HG02623 (cell line): ENCODE measurements around the gene NFKB2.

Experiments used
- ATAC-seq: cut with Tn5 transposase; IDR thresholded peaks from one replicate; pipeline ENCODE4 v1.9.1; 2021; ENCODE audit warnings: moderate library complexity; ENCODE audit not compliant: unreplicated experiment

Gene NFKB2

GRCh38 chr10:102395400-102396316 lies at the start of gene NFKB2:
TSS of gene NFKB2 (plus strand) at chr10:102395705. CDS start at chr10:102395960, 255 bp downstream.
- ATAC-seq: peak; percentile 36

DNA sequence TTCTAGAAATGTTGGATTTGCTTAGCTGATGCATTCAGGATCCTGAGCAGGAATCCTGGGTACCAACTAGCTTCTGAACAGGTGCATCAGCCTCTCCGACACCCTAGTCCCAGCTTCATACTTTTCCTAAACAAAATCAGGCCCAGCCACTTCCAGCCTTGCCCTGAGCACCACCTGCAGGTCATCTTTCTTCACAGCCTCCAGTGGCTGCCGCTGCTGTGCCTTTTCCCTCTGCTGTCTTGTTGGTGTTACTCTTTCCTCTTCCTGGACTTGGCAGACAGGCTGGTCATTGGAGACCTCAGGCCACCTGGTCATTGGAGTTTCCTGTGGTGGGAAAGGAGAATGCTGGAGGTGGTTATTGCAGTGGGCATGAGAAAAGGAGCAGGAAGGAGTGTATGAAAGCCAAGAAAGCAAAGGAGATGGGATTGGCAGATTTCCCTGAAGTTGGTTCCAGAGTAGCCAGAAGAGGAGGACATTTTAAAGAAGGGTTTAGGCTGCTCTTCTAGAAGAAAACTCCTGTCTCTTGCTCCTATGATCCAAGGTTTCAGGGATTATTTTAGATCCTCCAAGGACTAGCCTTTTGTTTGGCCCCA lies 48.2 kb upstream of the NFKB2 start:
- ATAC-seq: no peak

DNA sequence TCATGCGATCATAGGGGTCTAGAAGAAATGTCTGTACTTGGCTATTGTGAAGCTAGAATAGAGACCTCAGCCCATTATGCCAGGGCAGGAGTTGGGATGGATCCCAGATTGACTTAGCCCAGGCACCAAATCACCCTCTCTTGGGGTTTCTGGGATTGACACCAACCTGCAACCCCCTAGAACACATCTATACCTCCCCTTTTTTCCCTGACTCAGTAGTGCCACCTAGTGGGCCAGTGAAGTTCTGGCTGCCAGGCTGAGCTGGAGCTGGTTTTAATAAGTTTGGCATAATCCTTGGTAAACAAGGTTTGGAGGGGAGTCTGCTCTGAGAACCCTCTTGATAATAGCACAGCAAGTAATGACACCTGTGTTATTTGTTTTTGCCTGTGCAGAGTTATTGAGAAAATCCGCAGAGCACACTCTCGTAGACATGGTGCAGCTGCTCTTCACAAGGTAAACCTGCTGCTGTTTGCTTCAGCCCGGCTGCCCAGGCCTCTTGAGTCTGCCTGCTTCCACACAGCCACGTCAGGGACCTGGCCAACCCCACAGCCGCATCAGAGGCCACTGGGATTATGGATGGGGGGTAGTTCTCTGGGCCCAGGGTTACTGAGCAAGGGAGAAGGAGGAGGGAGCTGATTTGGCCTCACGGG lies 43.3 kb upstream of the NFKB2 start:
- ATAC-seq: no peak

- no peak for ATAC-seq
Observed at GRCh38 chr10:102354451-102354850, 41.1 kb upstream of the NFKB2 start.

GRCh38 chr10:102358712-102359382 lies 36.7 kb upstream of the NFKB2 start:
- ATAC-seq: no peak

DNA sequence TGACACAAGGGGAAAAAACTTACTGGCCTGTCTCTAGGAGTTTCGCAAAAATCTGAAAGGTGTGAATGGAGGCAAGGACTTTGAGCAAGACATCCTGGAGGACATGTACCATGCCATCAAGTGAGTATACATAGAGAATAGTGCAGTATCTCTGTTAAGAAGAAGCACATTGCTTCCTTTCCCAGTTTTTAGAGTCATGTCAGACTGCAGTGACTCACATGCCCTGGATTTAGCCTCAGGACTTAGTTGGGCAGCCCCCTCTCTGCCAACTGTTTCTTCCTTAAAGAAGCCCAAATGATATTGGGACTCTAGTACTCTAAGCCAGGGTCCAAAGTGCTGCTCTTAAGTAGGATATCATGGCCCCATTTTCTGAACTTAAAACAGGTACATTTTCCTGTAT lies 28.1 kb upstream of the NFKB2 start:
- no peak for ATAC-seq

- ATAC-seq: no peak
Observed at GRCh38 chr10:102368077-102368476, 27.4 kb upstream of the NFKB2 start.

DNA sequence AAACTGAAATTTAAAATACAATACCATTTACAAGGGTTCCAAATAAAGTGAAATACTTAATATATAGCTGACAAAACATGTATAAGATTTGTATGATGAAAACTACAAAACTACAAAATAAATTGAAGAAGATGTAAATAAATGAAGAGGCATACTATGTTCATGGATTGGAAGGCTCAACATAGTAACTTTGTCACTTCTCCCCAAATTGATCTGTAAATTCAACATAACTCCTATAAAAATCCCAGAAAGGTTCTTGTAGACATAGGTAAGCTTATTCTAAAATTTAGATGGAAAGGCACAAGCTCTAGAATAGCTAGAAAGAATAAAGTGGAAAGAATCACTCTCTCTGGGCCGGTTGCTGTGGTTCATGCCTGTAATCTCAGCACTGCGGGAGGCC lies 24.2 kb upstream of the NFKB2 start:
- ATAC-seq: no peak

- no peak for ATAC-seq
Observed at GRCh38 chr10:102375250-102375649, 20.3 kb upstream of the NFKB2 start.

DNA sequence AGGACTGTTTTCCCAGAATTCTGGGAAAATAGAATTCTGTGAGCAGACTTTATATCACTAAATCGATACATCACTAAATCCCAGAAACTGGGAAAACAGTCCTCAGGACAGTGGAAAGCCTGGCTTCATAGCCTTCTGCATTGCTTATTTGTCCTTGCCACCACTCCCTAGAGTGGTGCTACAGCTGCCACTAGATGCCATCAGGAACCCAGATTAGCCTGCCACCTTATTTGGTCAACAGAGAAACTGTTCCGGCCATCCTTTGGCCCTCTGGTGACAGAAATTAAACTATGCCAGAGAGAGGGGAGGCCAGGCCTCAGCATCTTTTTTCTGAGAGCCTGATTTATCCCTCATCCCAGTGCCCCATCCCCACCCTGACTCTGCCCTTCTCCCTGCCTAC lies 19.6 kb upstream of the NFKB2 start:
- ATAC-seq: no peak

DNA sequence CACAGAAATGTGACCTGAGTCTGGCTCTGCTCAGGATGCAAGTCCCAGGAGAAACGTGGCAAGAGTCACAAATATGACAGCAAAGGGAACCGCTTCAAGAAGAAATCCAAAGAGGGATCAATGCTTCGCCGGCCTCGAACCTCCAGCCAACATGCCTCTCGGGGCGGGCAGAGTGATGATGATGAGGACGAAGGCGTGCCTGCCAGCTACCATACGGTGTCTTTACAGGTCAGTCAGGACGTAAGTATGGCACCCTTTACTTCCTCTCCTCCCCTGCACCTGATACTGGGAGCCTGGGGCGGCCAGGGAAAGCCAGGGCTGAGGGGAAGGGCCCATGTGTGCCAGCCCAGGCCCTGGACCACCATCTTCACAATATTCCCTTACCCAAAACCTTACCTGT lies 18.6 kb upstream of the NFKB2 start:
- ATAC-seq: no peak

GRCh38 chr10:102379383-102379782 lies 16.1 kb upstream of the NFKB2 start:
- ATAC-seq: no peak

GRCh38 chr10:102381983-102382382 lies 13.5 kb upstream of the NFKB2 start:
- ATAC-seq: no peak

GRCh38 chr10:102382871-102383270 lies 12.6 kb upstream of the NFKB2 start:
- ATAC-seq: no peak

DNA sequence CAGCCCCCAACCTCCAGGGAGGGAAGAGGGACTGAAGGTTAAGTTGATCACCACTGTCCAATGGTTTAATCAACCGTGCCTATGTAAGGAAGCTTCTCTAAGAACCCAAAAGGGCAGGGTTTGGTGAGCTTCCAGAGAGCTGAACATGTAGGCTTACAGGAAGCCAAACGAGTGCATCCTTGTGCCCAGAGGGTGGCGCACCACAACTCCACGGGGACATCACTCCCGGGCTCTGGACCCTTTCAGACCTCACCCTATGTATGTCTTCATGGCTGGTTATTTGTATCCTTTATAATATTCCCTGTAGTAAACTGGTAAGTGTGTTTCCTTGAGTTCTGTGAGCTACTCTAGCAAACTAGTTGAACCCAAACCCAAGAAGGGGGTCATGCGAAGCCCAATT lies 11.5 kb upstream of the NFKB2 start:
- no peak for ATAC-seq

GRCh38 chr10:102384606-102385429 lies 10.7 kb upstream of the NFKB2 start:
- ATAC-seq: no peak

DNA sequence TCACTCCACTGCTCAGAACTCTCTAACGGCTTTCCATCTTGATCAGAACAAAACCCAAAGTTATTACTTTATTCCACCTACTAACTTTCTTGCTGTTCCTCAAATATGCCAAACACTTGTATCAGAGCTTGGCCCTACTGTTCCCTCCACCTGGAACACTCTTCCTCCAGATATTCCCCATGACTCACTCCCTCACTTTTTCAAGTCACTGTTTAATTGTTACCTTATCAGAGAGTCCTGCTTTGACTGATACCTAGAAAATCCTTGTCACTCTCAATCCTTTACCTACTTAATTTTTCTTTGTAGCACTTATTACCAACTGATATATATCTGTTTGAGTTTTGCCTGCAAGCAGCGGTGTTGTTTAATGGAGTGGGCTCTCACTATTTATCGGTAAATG lies 5.6 kb upstream of the NFKB2 start:
- ATAC-seq: no peak

GRCh38 chr10:102392306-102392705 lies 3.2 kb upstream of the NFKB2 start:
- no peak for ATAC-seq

DNA sequence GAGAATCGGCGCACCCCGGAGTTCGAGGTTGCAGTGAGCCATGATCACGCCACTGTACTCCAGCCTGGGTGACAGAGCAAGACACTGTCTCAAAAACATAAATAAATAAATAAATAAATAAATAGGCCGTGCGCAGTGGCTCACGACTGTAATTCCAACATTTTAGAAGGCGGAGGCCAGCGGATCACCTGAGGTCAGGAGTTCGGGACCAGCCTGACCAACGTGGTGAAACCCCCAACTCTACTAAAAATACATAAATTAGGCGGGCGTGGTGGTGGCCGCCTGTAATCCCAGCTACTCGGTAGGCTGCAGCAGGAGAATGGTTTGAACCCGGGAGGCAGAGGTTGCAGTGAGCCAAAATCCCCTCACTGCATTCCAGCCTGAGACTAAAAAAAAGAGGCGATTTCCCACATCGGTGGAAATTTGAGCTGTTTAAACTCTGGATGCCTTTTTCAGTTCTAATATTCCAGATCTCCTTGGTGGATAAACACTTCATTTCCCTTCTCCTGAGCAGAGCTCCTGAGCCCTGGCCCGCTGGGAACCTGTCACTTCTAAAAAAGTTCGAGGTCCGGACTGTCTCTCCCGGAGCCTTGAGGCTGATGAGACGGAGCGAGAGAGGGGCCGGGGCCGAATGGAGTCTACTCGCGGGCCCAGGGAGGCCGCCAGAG lies 2.0 kb upstream of the NFKB2 start:
- ATAC-seq: no peak
